Mesenchymal stem cell (in vitro differentiated cells and primary cell): ENCODE data around the gene TMEM229A.

Source experiments
- DNase-seq: peaks from one replicate; pipeline ENCODE4 v3.0.0-alpha.2; 2013
- H2AFZ ChIP-seq: one replicate; pipeline ENCODE4 v1.6.1; 2013; ENCODE audit warnings: low read depth, mild to moderate bottlenecking, control low read depth, inconsistent platforms, low read length, moderate library complexity
- H2AK5ac ChIP-seq: 2 replicates; pipeline ENCODE4 v1.6.1; 2013; ENCODE audit warnings: low read length, moderate library complexity, mild to moderate bottlenecking, inconsistent platforms; ENCODE audit not compliant: severe bottlenecking
- H2BK120ac ChIP-seq: one replicate; pipeline ENCODE4 v1.6.1; 2013; ENCODE audit warnings: low read depth, mild to moderate bottlenecking, inconsistent platforms, low read length, moderate library complexity
- H2BK12ac ChIP-seq, 2 experiments: one replicate each; pipeline ENCODE4 v1.6.1; 2013; ENCODE audit warnings: inconsistent platforms in 2 of 2, low read length in 2 of 2, mild to moderate bottlenecking in 2 of 2, moderate library complexity in 2 of 2, control low read depth in 1 of 2
- H2BK15ac ChIP-seq: one replicate; pipeline ENCODE4 v1.6.1; 2013; ENCODE audit warnings: mild to moderate bottlenecking, low read depth, inconsistent platforms; ENCODE audit not compliant: poor library complexity, severe bottlenecking
- H2BK5ac ChIP-seq: 2 replicates; pipeline ENCODE4 v1.6.1; 2013; ENCODE audit warnings: low read depth, mild to moderate bottlenecking, low read length, control low read depth, inconsistent platforms; ENCODE audit not compliant: poor library complexity, severe bottlenecking
- H3K14ac ChIP-seq, 2 experiments: one replicate each; pipeline ENCODE4 v1.6.1; 2013; ENCODE audit warnings: inconsistent platforms in 2 of 2, low read length in 2 of 2, control low read depth in 1 of 2, mild to moderate bottlenecking in 1 of 2, moderate library complexity in 1 of 2
- H3K18ac ChIP-seq, 2 experiments: one replicate each; pipeline ENCODE4 v1.6.1; 2013; ENCODE audit warnings: inconsistent platforms in 2 of 2, low read length in 2 of 2, control low read depth in 1 of 2, low read depth in 1 of 2, mild to moderate bottlenecking in 1 of 2
- H3K23ac ChIP-seq, 2 experiments: one replicate each; pipeline ENCODE4 v1.6.1; 2013; ENCODE audit warnings: inconsistent platforms in 2 of 2, low read length in 2 of 2, mild to moderate bottlenecking in 2 of 2, moderate library complexity in 2 of 2, control low read depth in 1 of 2
- H3K27ac ChIP-seq: 2 replicates; pipeline ENCODE4 v1.5.1; 2013; ENCODE audit warnings: mild to moderate bottlenecking, moderate library complexity, low read length, control low read depth, inconsistent platforms; ENCODE audit not compliant: poor library complexity, severe bottlenecking
- H3K27me3 ChIP-seq, 2 experiments: 2 replicates each; pipeline versions ENCODE4 v1.6.1 to v1.7.0; 2013; ENCODE audit warnings: low read length in 2 of 2, mild to moderate bottlenecking in 2 of 2, moderate library complexity in 2 of 2, control low read depth in 1 of 2, inconsistent platforms in 1 of 2; ENCODE audit not compliant: control insufficient read depth in 1 of 2, insufficient read depth in 1 of 2
- H3K36me3 ChIP-seq, 2 experiments: 2 replicates each; pipeline versions ENCODE4 v1.6.1 to v1.7.0; 2013; ENCODE audit warnings: low read length in 2 of 2, control low read depth in 1 of 2, inconsistent platforms in 1 of 2, low read depth in 1 of 2, mild to moderate bottlenecking in 1 of 2; ENCODE audit not compliant: insufficient read depth in 2 of 2, control insufficient read depth in 1 of 2
- H3K4ac ChIP-seq, 2 experiments: one replicate each; pipeline ENCODE4 v1.6.1; 2013; ENCODE audit warnings: inconsistent platforms in 2 of 2, low read length in 2 of 2, mild to moderate bottlenecking in 2 of 2, moderate library complexity in 2 of 2, control low read depth in 1 of 2, low read depth in 1 of 2
- H3K4me1 ChIP-seq: 2 replicates; pipeline ENCODE4 v1.6.1; 2013; ENCODE audit warnings: low read depth, low read length, control low read depth; ENCODE audit not compliant: control insufficient read depth, insufficient read depth
- H3K4me2 ChIP-seq: 2 replicates; pipeline ENCODE4 v1.6.1; 2013; ENCODE audit warnings: low read length, mild to moderate bottlenecking, inconsistent platforms; ENCODE audit not compliant: poor library complexity, severe bottlenecking
- H3K4me3 ChIP-seq, 2 experiments: 2 replicates each; pipeline versions ENCODE4 v1.5.1 to v1.7.0; 2013; ENCODE audit warnings: low read length in 2 of 2, mild to moderate bottlenecking in 2 of 2, control low read depth in 1 of 2, low read depth in 1 of 2; ENCODE audit not compliant: insufficient read depth in 1 of 2
- H3K79me1 ChIP-seq: replicated peaks from 2 replicates; pipeline ENCODE4 v1.6.1; 2013; ENCODE audit warnings: mild to moderate bottlenecking, control low read depth, low read length, inconsistent platforms; ENCODE audit not compliant: poor library complexity, severe bottlenecking
- H3K9ac ChIP-seq: 2 replicates; pipeline ENCODE4 v1.7.0; 2013; ENCODE audit warnings: mild to moderate bottlenecking, low read length, moderate library complexity
- H3K9me3 ChIP-seq: 2 replicates; pipeline ENCODE4 v1.7.0; 2013; ENCODE audit warnings: mild to moderate bottlenecking, low read length; ENCODE audit not compliant: control insufficient read depth
- H4K8ac ChIP-seq: one replicate; pipeline ENCODE4 v1.6.1; 2013; ENCODE audit warnings: inconsistent platforms, mild to moderate bottlenecking, low read length, moderate library complexity
- H4K91ac ChIP-seq: one replicate; pipeline ENCODE4 v1.6.1; 2013; ENCODE audit warnings: mild to moderate bottlenecking, low read length, inconsistent platforms
- WGBS: methylation state at CpG from one replicate; pipeline ENCODE4 v1.1.7; 2013; ENCODE audit warnings: mixed read lengths; 5-methylcytosine and 5-hydroxymethylcytosine counted together

The TMEM229A gene

GRCh38 chr7:123996327-123996625 is 36.6 kb downstream of the TMEM229A start:
- H3K4ac ChIP-seq: no peak overlapping the region
- H3K27me3 ChIP-seq: no peaks in the 10 kb centered on the region
- no peak overlapping the region for H3K9ac ChIP-seq
- no peak overlapping the region for H2AK5ac ChIP-seq
- no peak overlapping the region for H2BK15ac ChIP-seq
- no peaks in the 10 kb centered on the region for H3K79me1 ChIP-seq
- DNase-seq: no peak
- peaks cover 10% of the 10 kb centered on the region for H3K9me3 ChIP-seq
- H2AFZ ChIP-seq: no peak overlapping the region
- H3K18ac ChIP-seq: no peak overlapping the region
- no peaks in the 10 kb centered on the region for H3K4me1 ChIP-seq
- H4K8ac ChIP-seq: no peak overlapping the region
- H2BK120ac ChIP-seq: no peak overlapping the region
- WGBS: 98% methylated on average over 5 of the region's 6 CpGs
- no peaks in the 10 kb centered on the region for H3K36me3 ChIP-seq
- H3K4me3 ChIP-seq: no peak overlapping the region
- no peak overlapping the region for H2BK5ac ChIP-seq
- no peak overlapping the region for H3K27ac ChIP-seq
- no peak overlapping the region for H4K91ac ChIP-seq
- H3K23ac ChIP-seq: no peak overlapping the region
- H3K14ac ChIP-seq: no peak overlapping the region
- no peak overlapping the region for H2BK12ac ChIP-seq
- no peak overlapping the region for H3K4me2 ChIP-seq

- peak; percentile 25 for DNase-seq
- H4K8ac ChIP-seq: no peak overlapping the region
- no peak overlapping the region for H3K18ac ChIP-seq
Measured at GRCh38 chr7:123995617-123996326, 37.1 kb downstream of the TMEM229A start.

GRCh38 chr7:123994449-123994848 is 38.4 kb downstream of the TMEM229A start:
- no peaks in the 10 kb centered on the region for H3K4me1 ChIP-seq
- no peak for DNase-seq
- H2BK12ac ChIP-seq: no peak overlapping the region
- H3K9me3 ChIP-seq: peaks cover 5% of the 10 kb centered on the region
- no peak overlapping the region for H2AK5ac ChIP-seq
- no peak overlapping the region for H3K9ac ChIP-seq
- H3K14ac ChIP-seq: no peak overlapping the region
- H3K27me3 ChIP-seq: no peaks in the 10 kb centered on the region
- H3K27ac ChIP-seq: no peak overlapping the region
- no peak overlapping the region for H3K23ac ChIP-seq
- H3K36me3 ChIP-seq: no peaks in the 10 kb centered on the region
- H2AFZ ChIP-seq: no peak overlapping the region
- no peak overlapping the region for H4K91ac ChIP-seq
- H3K4me3 ChIP-seq: no peak overlapping the region
- no peak overlapping the region for H2BK15ac ChIP-seq
- H3K79me1 ChIP-seq: no peaks in the 10 kb centered on the region
- no peak overlapping the region for H4K8ac ChIP-seq
- H3K4ac ChIP-seq: no peak overlapping the region
- H2BK5ac ChIP-seq: no peak overlapping the region
- no peak overlapping the region for H3K18ac ChIP-seq
- no peak overlapping the region for H3K4me2 ChIP-seq
- H2BK120ac ChIP-seq: no peak overlapping the region

More at GRCh38 chr7:123995617-123996326, 37.1 kb downstream of the TMEM229A start:
- H3K4me2 ChIP-seq: no peak overlapping the region
- H3K14ac ChIP-seq: no peak overlapping the region
- no peak overlapping the region for H2AFZ ChIP-seq
- H3K23ac ChIP-seq: no peak overlapping the region
- H3K79me1 ChIP-seq: no peaks in the 10 kb centered on the region
- no peaks in the 10 kb centered on the region for H3K36me3 ChIP-seq
- no peak overlapping the region for H2AK5ac ChIP-seq
- no peak overlapping the region for H3K4me3 ChIP-seq
- H2BK15ac ChIP-seq: no peak overlapping the region
- H2BK5ac ChIP-seq: no peak overlapping the region
- no peak overlapping the region for H3K27ac ChIP-seq
- H3K9ac ChIP-seq: no peak overlapping the region
- no peaks in the 10 kb centered on the region for H3K27me3 ChIP-seq
- no peak overlapping the region for H2BK12ac ChIP-seq
- H3K9me3 ChIP-seq: peaks cover 8% of the 10 kb centered on the region
- H3K4ac ChIP-seq: no peak overlapping the region
- H4K91ac ChIP-seq: no peak overlapping the region
- no peak overlapping the region for H2BK120ac ChIP-seq
- WGBS: 92% methylated on average over 9 of the region's 10 CpGs
- H3K4me1 ChIP-seq: no peaks in the 10 kb centered on the region

- Histone ChIP-seq H4K8ac (no peak overlapping the region), H3K27ac (no peak overlapping the region), H3K14ac (no peak overlapping the region), H3K23ac (no peak overlapping the region), H3K27me3 (no peaks in the 10 kb centered on the region), H3K36me3 (no peaks in the 10 kb centered on the region), H3K4me2 (no peak overlapping the region), H3K9ac (no peak overlapping the region), H3K4me3 (no peak overlapping the region), H3K79me1 (no peaks in the 10 kb centered on the region), H3K18ac (no peak overlapping the region), H2AK5ac (no peak overlapping the region), H2AFZ (no peak overlapping the region), H2BK5ac (no peak overlapping the region), H3K9me3 (peaks cover under 1% of the 10 kb centered on the region), H3K4me1 (no peaks in the 10 kb centered on the region), H2BK15ac (no peak overlapping the region), H2BK120ac (no peak overlapping the region), H3K4ac (no peak overlapping the region), H4K91ac (no peak overlapping the region), H2BK12ac (no peak overlapping the region)
- WGBS: 73% methylated on average over 2 of the region's 2 CpGs
- no peak for DNase-seq
Measured at GRCh38 chr7:123993996-123994395, 38.9 kb downstream of the TMEM229A start.
